ENCODE results near the gene AUP1.
A peak's percentile ranks its signal among the peaks of the same experiment; 100 is the strongest.

Gene AUP1

GRCh38 chr2:74514368-74515270 is 14.9 kb downstream of the AUP1 start, which contains the start of gene TLX2:
Gene TLX2 (plus strand): TSS chr2:74514450. CDS start chr2:74514807, 357 bp downstream.
- no peak for TF ChIP-seq CTCF (conservative IDR thresholded peaks at IDR 0.05; ENCODE audit: control insufficient read depth, insufficient read depth, low read depth, low read length)
- no peak within 1 kb of the TSS for H3K4me3 ChIP-seq (ENCODE audit: control insufficient read depth, low read depth, low read length)
- no peak for DNase-seq (ENCODE audit: low read depth)

GRCh38 chr2:74513605-74514367 is 15.7 kb downstream of the AUP1 start:
- DNase-seq (ENCODE audit: low read depth) = no peak
- no peak overlapping the region for H3K4me3 ChIP-seq (ENCODE audit: control insufficient read depth, low read depth, low read length)
- TF ChIP-seq CTCF (conservative IDR thresholded peaks at IDR 0.05; ENCODE audit: control insufficient read depth, insufficient read depth, low read depth, low read length) = no peak

DNA sequence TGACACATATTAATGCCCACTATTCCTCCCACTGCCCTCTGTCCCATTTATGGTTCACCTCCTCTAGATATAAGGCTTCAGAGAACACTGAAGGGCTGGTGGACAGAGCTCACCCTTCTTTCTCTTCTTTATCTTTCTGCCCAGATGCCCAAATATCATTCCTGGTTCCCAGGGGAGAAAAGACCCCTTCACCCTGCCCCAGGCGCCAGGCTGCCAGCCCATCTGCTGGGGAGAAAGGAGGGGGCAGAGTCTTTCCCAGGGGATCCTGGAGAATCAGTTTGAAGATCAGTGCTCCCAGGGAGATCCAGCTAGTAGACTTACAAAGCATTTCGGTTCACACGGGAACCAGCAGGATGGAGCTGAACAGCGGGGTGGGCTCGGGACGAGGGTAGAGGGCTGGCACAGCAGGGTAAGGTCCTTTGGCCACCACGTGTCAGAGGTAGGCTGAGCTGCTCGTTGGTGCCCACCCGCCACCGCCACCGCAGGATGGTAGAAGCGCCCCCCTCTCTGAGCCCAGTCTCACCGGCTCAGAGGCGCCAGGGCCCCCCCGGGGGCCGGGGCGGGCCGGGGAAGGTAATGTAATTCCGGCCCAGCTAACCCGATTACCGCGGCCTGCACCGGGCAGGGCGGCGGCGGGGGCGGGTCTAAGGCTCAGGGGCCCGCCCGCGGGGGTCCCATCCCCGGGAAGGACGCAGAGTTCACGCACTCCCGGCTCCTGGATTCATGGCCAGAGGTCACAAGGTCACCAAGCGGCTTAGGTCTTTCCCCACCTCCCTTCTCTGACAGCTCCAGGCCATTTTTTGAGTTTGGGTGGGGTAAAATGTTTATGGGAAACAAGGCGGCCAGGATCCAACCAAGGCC is 16.5 kb downstream of the AUP1 start:
- no peak for DNase-seq (ENCODE audit: low read depth)
- no peak overlapping the region for H3K4me3 ChIP-seq (ENCODE audit: control insufficient read depth, low read depth, low read length)
- no peak for TF ChIP-seq CTCF (conservative IDR thresholded peaks at IDR 0.05; ENCODE audit: control insufficient read depth, insufficient read depth, low read depth, low read length)

DNA sequence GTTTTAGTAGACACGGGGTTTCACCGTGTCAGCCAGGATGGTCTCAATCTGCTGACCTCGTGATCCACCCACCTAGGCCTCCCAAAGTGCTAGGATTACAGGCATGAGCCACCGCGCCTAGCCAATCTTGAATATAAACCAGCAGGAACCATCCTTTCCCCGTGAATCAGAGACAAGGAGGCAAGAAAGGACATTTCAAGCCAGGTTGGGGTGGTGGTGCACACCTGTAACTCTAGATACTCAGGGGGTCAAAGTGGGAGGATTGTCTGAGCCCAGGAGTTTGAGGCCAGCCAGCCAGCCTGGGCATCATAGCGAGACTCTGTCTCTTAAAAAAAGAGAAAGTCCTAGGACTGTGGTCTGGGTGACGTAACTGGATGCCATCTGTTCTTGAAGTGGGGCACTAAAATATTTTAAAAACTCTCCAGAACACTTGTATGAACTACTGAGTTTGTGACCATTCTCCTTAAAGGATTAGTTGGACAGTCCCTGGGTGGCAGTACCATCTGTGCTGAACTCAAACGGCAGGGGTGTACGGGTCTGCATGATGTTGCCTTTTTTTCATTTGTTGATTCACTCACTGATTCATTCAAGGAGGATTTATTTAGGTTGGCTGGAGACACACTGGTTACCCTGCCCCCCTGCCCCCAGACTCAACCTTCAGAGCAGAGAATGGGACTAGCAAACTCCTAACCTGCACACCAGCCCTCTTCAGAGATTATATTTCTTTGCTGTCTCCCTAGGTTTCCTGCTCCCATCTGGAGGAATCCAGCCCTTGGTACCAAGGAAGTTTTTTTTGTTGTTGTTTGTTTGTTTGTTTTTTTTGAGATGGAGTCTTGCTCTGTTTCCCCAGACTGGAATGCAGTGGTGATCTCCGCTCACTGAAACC is 18.2 kb downstream of the AUP1 start:
- DNase-seq (ENCODE audit: low read depth) = peak; percentile 35
- no peak overlapping the region for H3K4me3 ChIP-seq (ENCODE audit: control insufficient read depth, low read depth, low read length)
- no peak for TF ChIP-seq CTCF (conservative IDR thresholded peaks at IDR 0.05; ENCODE audit: control insufficient read depth, insufficient read depth, low read depth, low read length)

DNA sequence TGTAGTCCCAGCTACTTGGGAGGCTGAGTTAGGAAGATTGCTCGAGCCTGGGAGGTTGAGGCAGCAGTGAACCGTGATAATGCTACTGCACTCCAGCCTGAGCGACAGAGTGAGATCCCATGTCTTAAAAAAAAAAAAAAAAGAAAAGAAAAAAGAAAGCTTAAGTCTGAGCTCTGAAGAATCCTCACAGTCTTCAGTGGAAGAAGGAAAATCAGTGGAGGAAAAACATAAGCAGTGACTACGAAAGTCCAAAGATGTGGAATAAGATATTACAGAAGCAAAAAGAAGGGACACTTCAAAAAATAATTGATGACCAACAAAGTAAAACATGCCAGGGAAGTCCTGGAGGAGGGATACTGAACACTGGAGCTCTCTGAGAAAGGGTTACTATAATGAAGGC is 19.2 kb downstream of the AUP1 start:
- no peak overlapping the region for H3K4me3 ChIP-seq (ENCODE audit: control insufficient read depth, low read depth, low read length)
- no peak for TF ChIP-seq CTCF (conservative IDR thresholded peaks at IDR 0.05; ENCODE audit: control insufficient read depth, insufficient read depth, low read depth, low read length)
- no peak for DNase-seq (ENCODE audit: low read depth)
